NB4 (cell line): Measurements from ENCODE around the gene PRIMPOL.

ENCODE experiments used
- CTCF ChIP-seq: IDR thresholded peaks from one replicate; pipeline ENCODE4 v1.5.1; 2012; ENCODE audit warnings: low read depth, low read length
- POLR2A ChIP-seq: IDR thresholded peaks from 2 replicates; pipeline ENCODE4 v1.6.1; 2011; ENCODE audit warnings: mild to moderate bottlenecking; ENCODE audit not compliant: insufficient read length; ENCODE audit errors: extremely low read depth

GRCh38 chr4:184655889-184656869, 6.6 kb downstream of the PRIMPOL start:
- TF ChIP-seq CTCF (no peak), POLR2A (no peak)
